ENCODE measurements around the gene TMEM121.

Gene TMEM121

GRCh38 chr14:105527826-105528585, 1.6 kb downstream of the TMEM121 start:
- peak; percentile 36 for DNase-seq (ENCODE audit: low spot score)

- no peak for DNase-seq (ENCODE audit: low spot score)
Observed at GRCh38 chr14:105528586-105529318, 2.4 kb downstream of the TMEM121 start.

GRCh38 chr14:105529319-105529568, 2.9 kb downstream of the TMEM121 start:
- DNase-seq (ENCODE audit: low spot score), result no peak

GRCh38 chr14:105529569-105530284, 3.3 kb downstream of the TMEM121 start:
- no peak for DNase-seq (ENCODE audit: low spot score)

GRCh38 chr14:105530285-105531087, 4.1 kb downstream of the TMEM121 start:
- DNase-seq (ENCODE audit: low spot score), result no peak

GRCh38 chr14:105531088-105531893, 4.9 kb downstream of the TMEM121 start:
- DNase-seq (ENCODE audit: low spot score), result no peak

- DNase-seq (ENCODE audit: low spot score), result no peak
Observed at GRCh38 chr14:105531894-105532623, 5.7 kb downstream of the TMEM121 start.

- peak; percentile 35 for DNase-seq (ENCODE audit: low spot score)
Observed at GRCh38 chr14:105532735-105533141, 6.4 kb downstream of the TMEM121 start.

GRCh38 chr14:105533391-105533790, 7.0 kb downstream of the TMEM121 start:
- no peak for DNase-seq (ENCODE audit: low spot score)

- no peak for DNase-seq (ENCODE audit: low spot score)
Observed at GRCh38 chr14:105533811-105534498, 7.6 kb downstream of the TMEM121 start.

- DNase-seq (ENCODE audit: low spot score), result no peak
Observed at GRCh38 chr14:105534586-105534985, 8.2 kb downstream of the TMEM121 start.

GRCh38 chr14:105536051-105536450, 9.7 kb downstream of the TMEM121 start:
- DNase-seq (ENCODE audit: low spot score), result no peak

- DNase-seq (ENCODE audit: low spot score), result no peak
Observed at GRCh38 chr14:105536691-105537579, 10.6 kb downstream of the TMEM121 start.

GRCh38 chr14:105537580-105538474, 11.4 kb downstream of the TMEM121 start:
- no peak for DNase-seq (ENCODE audit: low spot score)

GRCh38 chr14:105538481-105539049, 12.2 kb downstream of the TMEM121 start:
- DNase-seq (ENCODE audit: low spot score), result no peak

- DNase-seq (ENCODE audit: low spot score), result no peak
Observed at GRCh38 chr14:105540811-105541210, 14.4 kb downstream of the TMEM121 start.

GRCh38 chr14:105541218-105541875, 15.0 kb downstream of the TMEM121 start:
- DNase-seq (ENCODE audit: low spot score), result no peak

Measured in SK-N-DZ (cell line).